ENCODE measurements around the gene PRRC2C.
A peak's percentile ranks its signal among the peaks of the same experiment; 100 is the strongest.
"Not testable (repeated sequence)": the region's sequence is repeated elsewhere in the genome, so short reads cannot be mapped to it uniquely, and the experiment has no call there.

The PRRC2C gene

DNA sequence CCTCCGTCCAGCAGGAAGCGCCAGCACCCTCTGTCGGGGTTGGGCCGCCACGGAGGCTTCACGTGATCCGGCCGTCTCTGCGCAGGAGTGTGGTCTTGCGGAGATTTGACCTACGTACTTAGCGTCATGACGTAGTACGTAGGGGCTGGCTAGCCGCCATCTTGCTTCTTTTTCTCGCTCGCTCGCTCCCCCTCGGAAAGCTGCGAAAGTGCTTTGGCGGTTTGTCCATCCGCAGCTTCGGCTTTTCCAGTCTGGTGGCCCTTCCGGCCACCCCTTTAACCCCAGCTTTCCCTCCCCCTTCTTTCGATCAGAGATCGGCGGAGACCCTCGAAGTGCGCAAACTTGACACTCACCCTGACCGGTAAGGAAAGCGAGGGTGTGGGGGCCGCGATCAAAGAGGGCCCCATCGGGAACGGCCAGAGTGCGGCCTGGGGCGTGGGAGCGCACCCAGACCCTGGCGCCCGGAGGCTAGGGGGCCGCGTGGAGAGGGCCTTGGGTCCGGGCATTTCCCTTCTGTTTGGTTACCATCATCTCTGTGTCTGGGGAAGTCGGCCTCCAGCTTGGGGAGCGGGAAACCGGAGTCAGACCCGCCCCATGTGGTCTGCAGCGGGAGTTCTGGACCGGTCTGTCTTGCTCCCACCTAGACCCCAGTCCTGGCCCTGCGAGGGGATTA lies at the start of gene PRRC2C:
PRRC2C (plus strand) TSS at position 156 of the 673 bp plus-strand sequence. CDS start 26,559 bp downstream, outside the sequence.
- DNase-seq: peak; percentile 97

DNA sequence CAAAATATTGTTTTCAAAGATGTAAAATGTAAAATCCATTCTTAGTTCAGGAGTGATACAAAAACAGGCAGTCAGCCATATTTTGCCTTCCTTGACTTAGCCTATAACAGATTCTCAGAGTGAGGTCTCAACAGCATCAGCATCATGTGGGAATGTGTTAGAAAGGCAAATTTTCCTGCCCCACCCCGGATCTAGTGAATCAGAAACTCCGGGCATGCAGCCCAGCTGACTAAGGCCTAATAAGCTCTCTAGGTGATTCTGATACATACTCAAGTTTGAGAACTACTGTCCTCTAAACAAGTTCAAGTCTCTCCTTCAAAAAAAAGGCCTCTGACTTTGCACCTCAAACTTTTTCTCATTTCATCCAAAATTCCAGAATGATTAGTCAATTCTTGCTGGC lies 46.9 kb upstream of the PRRC2C start:
- DNase-seq: peak; percentile 74

DNA sequence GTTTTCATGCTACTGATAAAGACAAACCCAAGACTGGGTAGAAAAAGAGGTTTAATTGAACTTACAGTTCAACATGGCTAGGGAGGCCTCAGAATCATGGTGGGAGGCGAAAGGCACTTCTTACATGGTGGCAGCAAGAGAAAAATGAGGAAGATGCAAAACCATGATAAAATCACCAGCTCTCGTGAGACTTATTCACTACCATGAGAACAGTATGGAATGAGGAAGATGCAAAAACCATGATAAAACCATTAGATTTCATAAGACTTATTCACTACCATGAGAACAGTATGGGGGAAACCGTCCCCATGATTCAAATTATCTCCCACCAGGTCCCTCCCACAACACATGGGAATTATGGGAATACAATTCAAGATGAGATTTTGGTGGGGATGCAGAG lies 45.1 kb upstream of the PRRC2C start:
- not testable (repeated sequence) for DNase-seq

DNA sequence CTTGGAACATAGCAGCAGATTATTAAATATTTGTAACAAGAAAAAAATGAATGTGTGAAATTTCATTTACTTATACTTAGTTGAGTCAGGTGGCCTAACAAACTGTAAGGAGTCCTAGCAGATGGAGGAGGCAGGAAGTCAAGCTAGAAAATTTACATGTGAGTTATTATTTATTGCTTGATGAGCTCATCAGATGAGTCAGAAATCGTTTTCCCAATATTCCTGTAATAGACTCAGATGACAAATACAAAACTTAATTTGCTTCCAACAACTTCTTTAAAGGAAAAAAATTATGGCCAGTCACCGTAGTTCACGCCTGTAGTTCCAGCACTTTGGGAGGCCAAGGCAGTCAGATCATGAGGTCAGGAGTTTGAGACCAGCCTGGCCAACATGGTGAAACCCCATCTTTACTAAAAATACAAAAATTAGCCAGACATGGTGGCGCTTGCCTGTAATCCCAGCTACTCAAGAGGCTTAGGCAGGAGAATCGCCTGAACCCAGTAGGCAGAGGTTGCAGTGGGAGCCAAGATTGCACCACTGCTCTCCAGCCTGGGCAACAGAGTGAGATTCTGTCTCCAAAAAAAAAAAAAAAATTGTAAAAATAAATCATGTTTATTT lies 43.9 kb upstream of the PRRC2C start:
- not testable (repeated sequence) for DNase-seq

GRCh38 chr1:171446386-171446785 lies 38.9 kb upstream of the PRRC2C start:
- DNase-seq: no peak

- no peak for DNase-seq
These were observed 29.4 kb upstream of the PRRC2C start for GRCh38 chr1:171455967-171456366.

- DNase-seq: no peak
These were observed 27.9 kb upstream of the PRRC2C start for GRCh38 chr1:171457412-171457811.

GRCh38 chr1:171460018-171460620 lies 25.2 kb upstream of the PRRC2C start:
- no peak for DNase-seq

DNA sequence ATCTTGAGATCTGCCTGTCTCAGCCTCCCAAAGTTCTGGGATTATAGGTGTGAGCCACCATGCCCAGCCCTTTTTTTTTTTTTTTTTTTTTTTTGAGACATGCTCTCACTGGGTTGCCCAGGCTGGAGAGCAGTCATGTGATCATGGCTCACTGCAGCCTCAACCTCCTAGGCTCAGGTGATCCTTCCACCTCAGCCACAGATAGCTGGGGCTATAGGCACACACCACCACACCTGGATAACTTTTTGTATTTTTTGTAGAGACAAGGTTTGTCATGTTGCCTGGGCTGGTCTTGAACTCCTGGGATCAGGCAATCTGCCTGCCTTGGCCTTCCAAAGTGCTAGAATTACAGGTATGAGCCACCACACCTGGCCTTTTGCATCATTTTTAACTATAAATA lies 17.7 kb upstream of the PRRC2C start:
- no peak for DNase-seq

GRCh38 chr1:171468120-171468750 lies 17.1 kb upstream of the PRRC2C start:
- DNase-seq: no peak

- DNase-seq: no peak
These were observed 14.6 kb upstream of the PRRC2C start for GRCh38 chr1:171470726-171471125.

GRCh38 chr1:171472183-171472647 lies 13.1 kb upstream of the PRRC2C start:
- DNase-seq: no peak

- no peak for DNase-seq
These were observed 8.5 kb upstream of the PRRC2C start for GRCh38 chr1:171476829-171477228.

GRCh38 chr1:171477804-171478203 lies 7.5 kb upstream of the PRRC2C start:
- no peak for DNase-seq

GRCh38 chr1:171480035-171480434 lies 5.3 kb upstream of the PRRC2C start:
- no peak for DNase-seq

- no peak for DNase-seq
These were observed 463 bp upstream of the PRRC2C start for GRCh38 chr1:171484760-171485374.

GRCh38 chr1:171486048-171486519 lies 754 bp downstream of the PRRC2C start:
- DNase-seq: no peak

DNA sequence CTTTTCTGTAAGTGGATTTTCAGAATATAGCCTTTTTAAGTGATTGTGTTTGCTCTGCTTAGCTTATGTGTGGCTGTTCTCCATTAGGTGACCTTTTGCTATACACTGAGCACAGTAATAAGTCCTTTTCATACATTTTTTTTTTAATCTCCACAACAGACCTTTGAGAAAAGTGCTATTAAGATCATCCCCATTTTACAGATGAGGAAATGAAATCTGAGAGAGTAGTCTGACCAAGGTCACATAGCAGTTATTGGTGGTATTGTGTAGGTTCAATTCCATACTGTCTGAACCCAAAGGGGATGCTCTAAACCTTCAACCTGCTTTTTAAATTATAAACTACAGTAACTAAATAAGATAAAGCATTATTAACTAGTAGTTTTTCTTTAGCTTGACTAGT lies 1.7 kb downstream of the PRRC2C start:
- no peak for DNase-seq

GRCh38 chr1:171488190-171488929 lies 3.0 kb downstream of the PRRC2C start:
- DNase-seq: no peak

- no peak for DNase-seq
These were observed 8.7 kb downstream of the PRRC2C start for GRCh38 chr1:171494076-171494475.

- DNase-seq: no peak
These were observed 10.1 kb downstream of the PRRC2C start for GRCh38 chr1:171495444-171495843.

- DNase-seq: no peak
These were observed 15.0 kb downstream of the PRRC2C start for GRCh38 chr1:171500304-171500703.
